GM18498 (cell line): ENCODE results near the gene NRG3.
"Not testable (repeated sequence)": the region's sequence is repeated elsewhere in the genome, so short reads cannot be mapped to it uniquely, and the experiment has no call there.

Experiments
- ATAC-seq: cut with Tn5 transposase; IDR thresholded peaks from one replicate; pipeline ENCODE4 v1.9.1; 2021; ENCODE audit warnings: mild to moderate bottlenecking, moderate library complexity; ENCODE audit not compliant: unreplicated experiment

NRG3 gene

GRCh38 chr10:82645221-82645620, 770.2 kb downstream of the NRG3 start:
- ATAC-seq: no peak

GRCh38 chr10:82653244-82654155, 778.5 kb downstream of the NRG3 start:
- no peak for ATAC-seq

- ATAC-seq: no peak
Observed at GRCh38 chr10:82660205-82660604, 785.2 kb downstream of the NRG3 start.

- ATAC-seq: no peak
Observed at GRCh38 chr10:82660986-82661385, 786.0 kb downstream of the NRG3 start.

GRCh38 chr10:82661701-82662100, 786.7 kb downstream of the NRG3 start:
- ATAC-seq: no peak

- no peak for ATAC-seq
Observed at GRCh38 chr10:82668221-82668895, 793.4 kb downstream of the NRG3 start.

GRCh38 chr10:82674036-82674435, 799.0 kb downstream of the NRG3 start:
- no peak for ATAC-seq

- not testable (repeated sequence) for ATAC-seq
Observed at GRCh38 chr10:82677932-82678331, 802.9 kb downstream of the NRG3 start.

- not testable (repeated sequence) for ATAC-seq
Observed at GRCh38 chr10:82678451-82678850, 803.5 kb downstream of the NRG3 start.

- no peak for ATAC-seq
Observed at GRCh38 chr10:82680608-82681007, 805.6 kb downstream of the NRG3 start.

GRCh38 chr10:82683945-82684344, 809.0 kb downstream of the NRG3 start:
- ATAC-seq: no peak

- ATAC-seq: no peak
Observed at GRCh38 chr10:82685087-82685486, 810.1 kb downstream of the NRG3 start.

- no peak for ATAC-seq
Observed at GRCh38 chr10:82691211-82691610, 816.2 kb downstream of the NRG3 start.

GRCh38 chr10:82692458-82692857, 817.5 kb downstream of the NRG3 start:
- no peak for ATAC-seq

- ATAC-seq: no peak
Observed at GRCh38 chr10:82721831-82722230, 846.8 kb downstream of the NRG3 start.

GRCh38 chr10:82722273-82722672, 847.3 kb downstream of the NRG3 start:
- ATAC-seq: no peak

- no peak for ATAC-seq
Observed at GRCh38 chr10:82736305-82736704, 861.3 kb downstream of the NRG3 start.

GRCh38 chr10:82737549-82737948, 862.6 kb downstream of the NRG3 start:
- no peak for ATAC-seq

GRCh38 chr10:82738592-82738991, 863.6 kb downstream of the NRG3 start:
- no peak for ATAC-seq

- ATAC-seq: no peak
Observed at GRCh38 chr10:82742478-82742877, 867.5 kb downstream of the NRG3 start.

GRCh38 chr10:82742898-82743297, 867.9 kb downstream of the NRG3 start:
- ATAC-seq: no peak

GRCh38 chr10:82750538-82750937, 875.5 kb downstream of the NRG3 start:
- ATAC-seq: no peak
